Erythroblast (primary cell): ENCODE measurements around the gene ZNF343.

Experiments used
- GATA1 ChIP-seq: IDR thresholded peaks from 2 replicates; pipeline ENCODE4 v1.6.1; 2011; ENCODE audit warnings: low read depth, mild to moderate bottlenecking, control low read depth, low read length, moderate library complexity
- POLR2A ChIP-seq: IDR thresholded peaks from 2 replicates; pipeline ENCODE4 v1.6.1; 2011; ENCODE audit warnings: mild to moderate bottlenecking, low read length

- TF ChIP-seq POLR2A: no peak
- no peak for TF ChIP-seq GATA1
These were observed 54.9 kb downstream of the ZNF343 start for GRCh38 chr20:2453792-2454191.
